Measurements from ENCODE around the gene MEGF6.

- TF ChIP-seq CTCF (IDR thresholded peaks at IDR 0.05; ENCODE audit: low read depth, low read length, poor library complexity, severe bottlenecking) (no peak), EZH2phosphoT487 (IDR thresholded peaks at IDR 0.05; ENCODE audit: borderline replicate concordance, low read length) (no peak)
Measured at GRCh38 chr1:3540876-3541275, 70.4 kb downstream of the MEGF6 start.
